ENCODE data around the gene RAD21L1.

- TF ChIP-seq POLR2A (IDR thresholded peaks at IDR 0.05) (no peak), CTCF (IDR thresholded peaks at IDR 0.05) (no peak)
Observed at GRCh38 chr20:1300083-1300840, 74.4 kb downstream of the RAD21L1 start.

All from Peyer's patch (tissue), 4 donors.